Activated CD8-positive, alpha-beta memory T cell treated with anti-CD3 and anti-CD28 coated beads for 1 hour (primary cell): ENCODE data around the gene HTRA3.

Experiments used
- DNase-seq, 2 donors: peaks; one replicate each; pipeline ENCODE4 v3.0.0-alpha.2; 2020; ENCODE audit warnings: low read depth in 1 of 2; ENCODE audit errors: extremely low read depth in 1 of 2

The HTRA3 gene

GRCh38 chr4:8278421-8279287, 9.1 kb downstream of the HTRA3 start:
- DNase-seq = no peak

GRCh38 chr4:8279321-8280157, 10.0 kb downstream of the HTRA3 start:
- no peak for DNase-seq

- no peak for DNase-seq
These were observed 10.8 kb downstream of the HTRA3 start for GRCh38 chr4:8280158-8280875.

GRCh38 chr4:8280876-8281440, 11.4 kb downstream of the HTRA3 start:
- no peak for DNase-seq

- no peak for DNase-seq
These were observed 12.1 kb downstream of the HTRA3 start for GRCh38 chr4:8281519-8282133.

- no peak for DNase-seq
These were observed 12.6 kb downstream of the HTRA3 start for GRCh38 chr4:8282134-8282641.

- no peak for DNase-seq
These were observed 13.2 kb downstream of the HTRA3 start for GRCh38 chr4:8282742-8283141.

GRCh38 chr4:8283161-8283560, 13.6 kb downstream of the HTRA3 start:
- DNase-seq = no peak

- no peak for DNase-seq
These were observed 14.1 kb downstream of the HTRA3 start for GRCh38 chr4:8283631-8284121.

- no peak for DNase-seq
These were observed 14.8 kb downstream of the HTRA3 start for GRCh38 chr4:8284391-8284790.

GRCh38 chr4:8285143-8285975, 15.8 kb downstream of the HTRA3 start:
- DNase-seq = no peak

- no peak for DNase-seq
These were observed 16.6 kb downstream of the HTRA3 start for GRCh38 chr4:8285976-8286718.

- no peak for DNase-seq
These were observed 17.3 kb downstream of the HTRA3 start for GRCh38 chr4:8286719-8287342.

GRCh38 chr4:8287343-8288280, 18.1 kb downstream of the HTRA3 start:
- DNase-seq = no peak

- DNase-seq = no peak
These were observed 19.7 kb downstream of the HTRA3 start for GRCh38 chr4:8289151-8289750.

- no peak for DNase-seq
These were observed 20.6 kb downstream of the HTRA3 start for GRCh38 chr4:8289956-8290700.
